H7 (cell line): ENCODE data around the gene PROX2. TPM values are rescaled to one million over a fixed set of nuclear protein-coding genes. Genes with fewer than 3 reads are reported as not detected.

Experiments used
- DNase-seq: peaks from one replicate; pipeline ENCODE4 v3.0.0; 2012
- H3K27me3 ChIP-seq: 2 replicates; pipeline ENCODE4 v1.6.0; 2011; ENCODE audit warnings: mild to moderate bottlenecking, low read length; ENCODE audit not compliant: control insufficient read depth, insufficient read depth
- H3K36me3 ChIP-seq: replicated peaks from 2 replicates; pipeline ENCODE4 v1.5.1; 2011; ENCODE audit warnings: low read length; ENCODE audit not compliant: control insufficient read depth, insufficient read depth
- H3K4me3 ChIP-seq: 2 replicates; pipeline ENCODE4 v1.5.1; 2011; ENCODE audit warnings: low read depth, mild to moderate bottlenecking, control low read depth, low read length, moderate library complexity; ENCODE audit not compliant: insufficient read depth
- total RNA-seq: library from RNA; depleted of rRNA; stranded (reverse); fragments of >200 nt; shearing (Covaris generic); gene quantifications from 2 replicates; pipeline ENCODE4 v1.2.3, GENCODE V29; 2014

PROX2 gene
- total RNA-seq, 1 experiment from 2014 or later, result not detected

DNA sequence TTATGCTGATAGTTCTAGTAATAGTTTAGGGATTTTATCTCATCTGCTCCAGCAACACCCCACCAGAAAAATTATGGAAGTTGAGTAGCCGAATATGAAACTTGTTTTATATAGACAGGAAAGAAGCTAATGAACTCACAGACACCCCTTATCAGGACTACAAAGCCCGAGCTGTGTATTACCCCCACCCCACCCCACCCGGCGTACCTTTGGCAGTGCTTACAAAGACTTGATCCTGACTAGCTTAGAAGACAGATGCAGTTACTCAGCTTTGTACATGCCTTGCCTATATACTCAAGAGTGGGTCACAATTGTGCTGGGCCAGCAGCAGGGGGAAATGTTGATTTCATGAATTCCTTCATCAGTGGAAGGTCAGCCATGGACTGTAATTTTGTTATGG is 22.4 kb downstream of the PROX2 start:
- no peaks in the 10 kb centered on the region for H3K36me3 ChIP-seq
- no peak for DNase-seq
- no peak overlapping the region for H3K4me3 ChIP-seq
- no peaks in the 10 kb centered on the region for H3K27me3 ChIP-seq

GRCh38 chr14:74852922-74853530 is 22.9 kb downstream of the PROX2 start:
- Histone ChIP-seq H3K4me3 (no peak overlapping the region), H3K27me3 (no peaks in the 10 kb centered on the region)
- DNase-seq, result no peak

GRCh38 chr14:74848768-74849167 is 27.2 kb downstream of the PROX2 start:
- no peak overlapping the region for H3K4me3 ChIP-seq
- DNase-seq, result no peak
- no peaks in the 10 kb centered on the region for H3K36me3 ChIP-seq
- no peaks in the 10 kb centered on the region for H3K27me3 ChIP-seq

More at GRCh38 chr14:74852922-74853530, 22.9 kb downstream of the PROX2 start:
- H3K36me3 ChIP-seq, result no peaks in the 10 kb centered on the region

DNA sequence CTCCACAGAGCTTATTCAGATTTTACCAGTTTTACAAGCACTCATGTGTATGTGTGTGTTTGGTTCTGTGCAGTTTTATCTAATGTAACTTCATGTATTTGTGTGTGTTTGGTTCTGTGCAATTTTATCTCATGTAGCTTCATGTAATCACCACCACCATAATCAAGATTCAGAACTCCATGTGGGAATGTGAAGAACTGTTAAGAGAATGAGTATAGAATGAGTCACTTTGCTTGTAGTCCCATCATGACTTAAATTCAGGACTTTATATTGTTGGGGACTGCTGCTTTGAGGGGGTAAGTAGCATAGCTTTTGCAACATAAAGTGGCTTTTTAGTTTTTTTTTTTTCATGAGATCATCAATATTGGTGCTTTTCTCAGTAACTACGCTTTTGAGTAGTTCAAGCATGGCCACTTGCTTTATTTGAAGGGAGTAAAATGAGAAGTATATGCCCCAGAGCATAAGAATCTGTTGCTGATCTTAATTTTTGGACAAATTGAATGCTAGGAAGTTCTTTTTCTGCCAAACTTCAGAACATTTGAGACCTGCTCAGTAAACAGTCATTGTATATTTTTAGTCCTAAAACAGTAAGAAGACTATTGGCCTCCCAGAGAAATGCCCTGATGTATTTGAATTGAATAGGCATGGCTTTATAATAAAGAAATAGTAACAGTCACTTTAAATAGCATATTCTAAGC is 28.8 kb downstream of the PROX2 start:
- no peak for DNase-seq
- H3K27me3 ChIP-seq, result no peaks in the 10 kb centered on the region
- no peaks in the 10 kb centered on the region for H3K36me3 ChIP-seq
- no peak overlapping the region for H3K4me3 ChIP-seq

- DNase-seq, result no peak
- Histone ChIP-seq H3K4me3 (no peak overlapping the region), H3K36me3 (no peaks in the 10 kb centered on the region), H3K27me3 (no peaks in the 10 kb centered on the region)
Measured at GRCh38 chr14:74846168-74846567, 29.8 kb downstream of the PROX2 start.

- Histone ChIP-seq H3K36me3 (peaks cover 1% of the 10 kb centered on the region), H3K4me3 (no peak overlapping the region), H3K27me3 (no peaks in the 10 kb centered on the region)
- DNase-seq, result no peak
Measured at GRCh38 chr14:74843653-74844052, 32.3 kb downstream of the PROX2 start.

DNA sequence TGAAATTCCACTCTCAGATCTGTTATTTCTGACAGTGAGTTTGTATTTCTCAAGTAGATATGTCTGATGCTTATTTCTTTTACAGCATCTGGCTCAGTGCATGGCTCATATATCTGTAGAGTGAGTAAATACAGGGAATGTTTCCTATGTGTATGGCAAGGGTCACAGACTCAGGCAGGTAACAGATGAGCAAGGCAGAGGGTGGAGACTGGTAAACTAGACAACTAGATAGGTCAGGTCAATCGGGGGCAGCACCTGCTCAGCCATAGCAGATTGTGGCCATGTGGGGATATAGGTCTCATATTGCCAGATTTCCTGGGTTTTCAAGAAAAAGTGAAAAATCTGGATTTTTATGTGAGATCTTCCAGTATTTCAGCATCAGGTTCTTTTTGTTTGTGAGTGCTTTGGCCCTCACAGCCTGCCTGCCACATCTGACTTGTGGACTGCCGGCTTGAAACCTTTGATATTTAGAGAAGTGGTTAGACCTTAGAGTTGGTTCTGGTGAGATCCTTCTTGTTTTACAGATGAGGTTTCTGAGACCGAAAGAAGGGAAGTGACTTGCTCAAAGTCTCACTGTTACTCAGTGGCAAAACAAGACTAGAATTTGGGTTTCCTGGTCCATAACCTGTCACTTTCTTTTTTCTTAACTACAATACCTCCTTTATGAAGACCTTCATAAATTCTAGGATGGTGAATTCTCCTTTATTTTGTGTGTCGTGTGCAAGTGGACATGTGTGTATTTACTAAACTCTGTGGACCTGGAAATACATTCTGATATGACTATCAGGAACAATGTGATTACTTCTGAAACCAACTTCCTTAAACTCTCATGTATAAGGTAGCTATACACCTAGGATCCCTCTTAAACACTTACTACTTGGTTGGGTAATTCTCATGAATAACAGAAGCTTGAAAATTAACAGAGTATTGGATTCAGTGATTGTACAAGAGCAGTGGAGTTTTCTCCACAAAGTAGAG is 34.4 kb downstream of the PROX2 start:
- Histone ChIP-seq H3K36me3 (peaks cover 1% of the 10 kb centered on the region), H3K4me3 (no peak overlapping the region), H3K27me3 (no peaks in the 10 kb centered on the region)
- no peak for DNase-seq

DNA sequence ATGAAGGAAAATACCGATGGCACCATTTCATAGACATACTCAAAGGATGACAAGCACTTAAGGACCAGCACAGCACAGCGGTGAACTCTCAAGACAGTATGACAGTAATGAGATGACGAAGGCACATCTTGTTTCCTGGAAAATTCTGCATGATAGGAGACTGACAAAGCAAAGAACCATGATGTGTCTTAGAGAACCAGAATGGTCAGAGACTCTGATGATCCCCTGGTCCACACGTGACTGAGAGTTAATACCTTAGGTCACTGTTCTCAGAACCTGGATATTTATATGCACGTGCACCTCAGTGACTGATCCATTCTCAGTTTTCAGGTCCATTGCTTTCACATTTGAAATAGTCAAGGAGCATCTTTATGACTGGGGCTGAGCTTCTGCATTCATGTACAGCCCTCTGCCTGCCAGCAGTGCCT is 35.3 kb downstream of the PROX2 start:
- H3K36me3 ChIP-seq, result peaks cover 1% of the 10 kb centered on the region
- H3K4me3 ChIP-seq, result no peak overlapping the region
- H3K27me3 ChIP-seq, result no peaks in the 10 kb centered on the region
- DNase-seq, result no peak

DNA sequence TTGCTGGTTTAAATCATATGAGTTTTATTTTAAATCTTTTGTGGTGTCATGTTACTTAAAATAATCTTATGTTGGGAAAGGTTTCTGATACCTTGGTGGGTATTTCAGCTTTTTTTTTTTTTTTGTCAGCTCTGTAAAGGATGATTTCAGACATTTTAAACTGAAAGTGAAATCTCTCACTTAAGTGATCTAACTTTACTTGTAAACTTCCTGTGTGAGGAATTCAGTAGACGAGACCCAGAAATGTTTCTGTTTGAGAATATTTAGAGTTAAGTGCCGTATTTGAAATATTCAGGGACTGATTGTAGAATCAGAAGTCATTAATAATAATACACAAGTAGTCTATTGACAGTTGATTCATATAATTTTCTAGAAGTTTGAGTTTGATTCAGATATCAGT is 37.8 kb downstream of the PROX2 start:
- DNase-seq, result no peak
- Histone ChIP-seq H3K36me3 (peaks cover 1% of the 10 kb centered on the region), H3K4me3 (no peak overlapping the region), H3K27me3 (no peaks in the 10 kb centered on the region)

GRCh38 chr14:74836251-74836960 is 39.5 kb downstream of the PROX2 start:
- DNase-seq, result no peak
- Histone ChIP-seq H3K27me3 (no peaks in the 10 kb centered on the region), H3K36me3 (peaks cover 1% of the 10 kb centered on the region), H3K4me3 (no peak overlapping the region)

DNA sequence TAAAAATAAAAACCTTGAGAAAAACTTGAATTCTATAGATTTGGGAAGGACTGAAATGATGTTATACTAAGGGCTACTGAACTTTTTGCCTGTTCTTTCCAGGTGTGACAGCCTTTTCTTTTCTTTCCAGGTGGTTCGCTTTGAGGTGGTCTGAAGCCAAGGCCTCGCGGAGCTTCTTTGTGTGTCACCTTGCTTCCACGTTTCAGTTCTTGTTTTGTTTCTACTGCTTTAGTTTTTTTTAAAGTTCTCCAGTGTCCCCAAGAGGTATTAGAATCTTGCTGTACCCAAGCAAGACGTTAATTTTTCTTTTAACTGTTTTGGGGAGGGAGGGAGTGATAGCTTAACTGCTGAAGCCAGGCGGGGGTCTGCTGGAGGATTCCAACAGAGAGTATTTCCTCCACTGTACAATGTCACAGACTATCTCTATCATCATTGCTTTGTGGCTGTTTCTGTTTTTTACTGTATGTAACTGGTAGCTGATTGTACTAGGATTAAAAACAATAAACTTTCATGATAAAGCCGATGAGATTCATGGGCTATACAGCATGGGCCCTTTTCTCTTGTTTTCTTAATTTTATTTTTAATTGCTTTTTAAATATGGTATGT is 40.2 kb downstream of the PROX2 start:
- H3K36me3 ChIP-seq, result peaks cover 1% of the 10 kb centered on the region
- no peak overlapping the region for H3K4me3 ChIP-seq
- no peak for DNase-seq

GRCh38 chr14:74834692-74835392 is 41.1 kb downstream of the PROX2 start:
- DNase-seq, result no peak
- no peak overlapping the region for H3K4me3 ChIP-seq
- no peaks in the 10 kb centered on the region for H3K27me3 ChIP-seq
- H3K36me3 ChIP-seq, result peaks cover 1% of the 10 kb centered on the region; the same call in 1 of the 2 replicates

More for the DNA sequence above, 40.2 kb downstream of the PROX2 start:
- no peaks in the 10 kb centered on the region for H3K27me3 ChIP-seq

DNA sequence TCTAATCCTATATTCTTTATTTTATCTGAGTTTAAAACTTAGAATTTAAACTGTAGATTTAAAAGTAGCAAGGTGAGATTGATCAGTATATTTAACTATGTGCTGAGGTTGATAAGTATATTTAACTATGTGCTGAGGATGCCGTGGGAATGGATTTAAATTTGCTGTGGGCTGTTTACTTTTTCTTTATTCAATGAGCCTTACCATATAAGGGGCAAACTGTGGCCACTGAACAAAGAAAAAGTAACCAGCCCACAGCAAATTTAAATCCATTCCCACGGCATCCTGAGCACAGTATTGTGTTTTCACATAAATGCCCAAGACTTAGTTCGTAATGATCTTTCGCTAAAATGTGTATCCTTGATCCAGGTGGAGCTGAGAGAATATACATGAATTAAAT is 43.1 kb downstream of the PROX2 start:
- DNase-seq, result no peak

More for the DNA sequence above, 43.1 kb downstream of the PROX2 start:
- Histone ChIP-seq H3K4me3 (no peak overlapping the region), H3K27me3 (no peaks in the 10 kb centered on the region), H3K36me3 (peaks cover 3% of the 10 kb centered on the region)
